Neural cell (in vitro differentiated cells): ENCODE measurements around the gene SENP2. TPM values are rescaled to one million over a fixed set of nuclear protein-coding genes. Genes with fewer than 3 reads are reported as not detected.

ENCODE experiments used
- H2AFZ ChIP-seq: fragments of 200-600, 300-800 bp; sonication (generic), shearing (Covaris generic); 2 replicates; pipeline ENCODE4 v1.6.0; 2014; ENCODE audit warnings: low read depth, mild to moderate bottlenecking, antibody characterized with exemption, low read length, moderate library complexity
- H3F3A ChIP-seq: fragments of 200-600 bp; shearing (Covaris generic); 2 replicates; pipeline ENCODE4 v1.6.1; 2016; ENCODE audit warnings: mild to moderate bottlenecking, moderate library complexity, mixed read lengths, antibody characterized with exemption, low read length; ENCODE audit not compliant: insufficient read depth, poor library complexity, severe bottlenecking
- H3K27ac ChIP-seq: fragments of 200-600, 300-800 bp; sonication (generic), shearing (Covaris generic); 2 replicates; pipeline ENCODE4 v1.5.1; 2014; ENCODE audit warnings: mild to moderate bottlenecking, low read length, moderate library complexity
- H3K27me3 ChIP-seq: fragments of 300-800, 200-600 bp; sonication (generic), shearing (Covaris generic); 2 replicates; pipeline ENCODE4 v1.6.0; 2014; ENCODE audit warnings: mild to moderate bottlenecking, low read depth, low read length, moderate library complexity; ENCODE audit not compliant: insufficient read depth
- H3K36me3 ChIP-seq: fragments of 300-800, 200-600 bp; sonication (generic), shearing (Covaris generic); 2 replicates; pipeline ENCODE4 v1.5.1; 2014; ENCODE audit warnings: mild to moderate bottlenecking, antibody characterized with exemption, low read length, moderate library complexity; ENCODE audit not compliant: insufficient read depth
- H3K4me2 ChIP-seq: fragments of 300-800, 200-600 bp; sonication (generic), shearing (Covaris generic); 2 replicates; pipeline ENCODE4 v1.6.0; 2014; ENCODE audit warnings: mild to moderate bottlenecking, low read length
- H3K4me3 ChIP-seq: fragments of 300-800, 200-600 bp; sonication (generic), shearing (Covaris generic); 2 replicates; pipeline ENCODE4 v1.5.1; 2014; ENCODE audit warnings: mild to moderate bottlenecking, low read length, moderate library complexity
- H3K79me2 ChIP-seq: fragments of 200-600 bp; shearing (Covaris generic); replicated peaks from 2 replicates; pipeline ENCODE4 v1.6.0; 2014; ENCODE audit warnings: mild to moderate bottlenecking, low read length, moderate library complexity; ENCODE audit not compliant: insufficient read depth
- H3K9ac ChIP-seq: fragments of 300-800, 200-600 bp; sonication (generic), shearing (Covaris generic); 2 replicates; pipeline ENCODE4 v1.6.1; 2016; ENCODE audit warnings: mild to moderate bottlenecking, low read length, mixed read lengths
- H3K9me2 ChIP-seq: fragments of 200-600 bp; shearing (Covaris generic); 2 replicates; pipeline ENCODE4 v1.6.1; 2016; ENCODE audit warnings: mild to moderate bottlenecking, low read length, mixed read lengths; ENCODE audit not compliant: insufficient read depth
- H3K9me3 ChIP-seq: fragments of 200-600, 300-800 bp; sonication (generic), shearing (Covaris generic); 2 replicates; pipeline ENCODE4 v1.6.1; 2016; ENCODE audit warnings: mild to moderate bottlenecking, mixed run types, low read length, moderate library complexity, mixed read lengths
- H4K20me1 ChIP-seq: fragments of 200-600 bp; shearing (Covaris generic); 2 replicates; pipeline ENCODE4 v1.6.1; 2016; ENCODE audit warnings: mild to moderate bottlenecking, mixed run types; ENCODE audit not compliant: insufficient read depth
- CTCF ChIP-seq: fragments of 450-650 bp; IDR thresholded peaks from 2 replicates; pipeline ENCODE4 v1.5.1; 2014; ENCODE audit warnings: antibody characterized with exemption, mild to moderate bottlenecking, moderate library complexity; ENCODE audit not compliant: poor library complexity, severe bottlenecking
- EP300 ChIP-seq: fragments of 450-650 bp; conservative IDR thresholded peaks from 2 replicates; pipeline ENCODE4 v1.6.1; 2014; ENCODE audit warnings: antibody characterized with exemption, mild to moderate bottlenecking, moderate library complexity; ENCODE audit not compliant: poor library complexity, severe bottlenecking
- EZH2 ChIP-seq: fragments of 200-600, 300-800 bp; shearing (Covaris generic), sonication (generic); IDR thresholded peaks from 2 replicates; pipeline ENCODE4 v1.6.1; 2014; ENCODE audit warnings: antibody characterized with exemption, low read length, borderline replicate concordance, mild to moderate bottlenecking; ENCODE audit not compliant: insufficient read depth, poor library complexity, severe bottlenecking
- MXI1 ChIP-seq: fragments of 450-650 bp; conservative IDR thresholded peaks from 2 replicates; pipeline ENCODE4 v1.6.1; 2014; ENCODE audit warnings: antibody characterized with exemption, mild to moderate bottlenecking; ENCODE audit not compliant: poor library complexity, severe bottlenecking
- POLR2AphosphoS5 ChIP-seq: IDR thresholded peaks from 2 replicates; pipeline ENCODE4 v1.6.1; 2012
- RAD21 ChIP-seq: fragments of 450-650 bp; conservative IDR thresholded peaks from 2 replicates; pipeline ENCODE4 v1.6.1; 2014; ENCODE audit warnings: antibody characterized with exemption, mild to moderate bottlenecking, moderate library complexity
- REST ChIP-seq: IDR thresholded peaks from 2 replicates; pipeline ENCODE4 v1.6.1; 2012; ENCODE audit warnings: borderline replicate concordance
- SMC3 ChIP-seq: fragments of 450-650 bp; conservative IDR thresholded peaks from 2 replicates; pipeline ENCODE4 v1.6.1; 2014; ENCODE audit warnings: antibody characterized with exemption, mild to moderate bottlenecking, moderate library complexity; ENCODE audit not compliant: poor library complexity
- TAF1 ChIP-seq: IDR thresholded peaks from 2 replicates; pipeline ENCODE4 v1.6.1; 2012; ENCODE audit warnings: low read depth
- polyA plus RNA-seq: library from polyadenylated mRNA; depleted of rRNA; stranded (reverse); fragments of >200 nt; gene quantifications from 2 replicates; pipeline ENCODE4 v1.2.3, GENCODE V29; 2014

The SENP2 gene
- polyA plus RNA-seq, 1 donor from 2014 or later = 40.1 TPM

DNA sequence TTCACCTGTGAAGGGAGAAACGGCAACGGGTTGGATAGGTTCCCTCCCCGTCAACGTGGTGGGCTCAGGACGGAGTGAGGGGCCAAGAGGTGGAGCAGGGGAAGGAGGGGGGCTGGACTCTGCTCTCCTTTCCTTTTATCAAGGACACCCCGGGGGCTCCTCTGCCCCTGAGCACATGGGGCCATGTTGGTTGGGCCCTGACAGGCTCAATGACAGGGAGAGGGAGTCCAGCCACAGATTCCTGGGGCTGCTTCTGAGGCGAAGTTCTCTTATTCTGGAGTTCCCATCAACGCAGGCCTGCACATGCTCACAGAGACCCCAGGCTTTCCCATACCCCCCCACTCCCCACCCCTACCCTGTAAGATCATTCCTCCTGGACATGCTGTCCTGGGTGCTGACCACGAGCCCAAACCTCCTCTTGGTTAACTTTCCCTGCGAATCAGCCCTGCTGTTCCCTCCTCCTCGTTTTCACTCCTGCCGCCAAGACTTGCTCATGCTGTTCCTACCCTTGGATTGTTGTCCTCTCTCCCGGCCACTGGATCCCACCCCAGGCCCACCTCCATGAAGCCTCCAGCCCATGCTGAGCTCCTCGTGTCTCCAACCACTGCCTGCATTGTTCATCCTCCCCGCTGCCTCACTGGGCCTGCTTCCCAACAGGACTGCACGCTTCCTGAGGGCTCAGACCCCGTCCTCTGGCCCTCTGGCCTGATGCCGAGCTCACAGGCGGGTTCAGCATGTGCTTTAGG, 61.2 kb downstream of the SENP2 start:
- no peak for TF ChIP-seq REST
- no peak for TF ChIP-seq CTCF
- no peak for TF ChIP-seq EZH2
- TF ChIP-seq EP300 = no peak
- no peak for TF ChIP-seq SMC3
- no peak for TF ChIP-seq MXI1
- no peak for TF ChIP-seq TAF1
- no peak for TF ChIP-seq RAD21
- no peak for TF ChIP-seq POLR2AphosphoS5
- no peaks in the 10 kb centered on the region for H3K9me2 ChIP-seq

GRCh38 chr3:185647880-185648210, 61.8 kb downstream of the SENP2 start:
- no peaks in the 10 kb centered on the region for H3K79me2 ChIP-seq
- H3F3A ChIP-seq = no peaks in the 10 kb centered on the region
- H4K20me1 ChIP-seq = no peaks in the 10 kb centered on the region
- no peak overlapping the region for H3K27ac ChIP-seq
- no peak overlapping the region for H3K4me2 ChIP-seq
- no peak overlapping the region for H3K9ac ChIP-seq
- H2AFZ ChIP-seq = no peak overlapping the region
- no peak overlapping the region for H3K4me3 ChIP-seq
- H3K27me3 ChIP-seq = no peaks in the 10 kb centered on the region
- TF ChIP-seq POLR2AphosphoS5 (no peak), REST (no peak), CTCF (no peak), SMC3 (no peak), RAD21 (no peak), EZH2 (no peak), TAF1 (no peak), EP300 (no peak), MXI1 (no peak)
- H3K36me3 ChIP-seq = peaks cover 8% of the 10 kb centered on the region
- H3K9me2 ChIP-seq = no peaks in the 10 kb centered on the region
- H3K9me3 ChIP-seq = no peaks in the 10 kb centered on the region

More for the DNA sequence above, 61.2 kb downstream of the SENP2 start:
- H3K4me2 ChIP-seq = no peak overlapping the region
- H4K20me1 ChIP-seq = no peaks in the 10 kb centered on the region
- no peak overlapping the region for H3K9ac ChIP-seq
- H3K27me3 ChIP-seq = no peaks in the 10 kb centered on the region
- H3K79me2 ChIP-seq = no peaks in the 10 kb centered on the region
- H3K36me3 ChIP-seq = peaks cover 8% of the 10 kb centered on the region
- H3K27ac ChIP-seq = no peak overlapping the region
- no peaks in the 10 kb centered on the region for H3K9me3 ChIP-seq
- H3F3A ChIP-seq = no peaks in the 10 kb centered on the region
- no peak overlapping the region for H2AFZ ChIP-seq
- H3K4me3 ChIP-seq = no peak overlapping the region
